GM12878 (cell line): ENCODE data around the gene ZKSCAN5. TPM values are rescaled to one million over a fixed set of nuclear protein-coding genes. Genes with fewer than 3 reads are reported as not detected.

ENCODE experiments used
- ATAC-seq: fragments of 200-7000 bp; cut with Tn5 transposase; 3 replicates; pipeline ENCODE4 v1.9.1; 2020; ENCODE audit warnings: mild to moderate bottlenecking, moderate library complexity
- BruUV-seq: library from RNA; stranded (reverse); fragments of 400-500 nt; replicated peaks from 2 replicates; lab custom pipeline; 2021; lab: Mats Ljungman, UMichigan
- CTCF ChIA-PET: fragments of 300-600 bp; sonication (Branson Sonifier 250); formaldehyde crosslinking; extraction: SDS; loops from one replicate; lab custom pipeline; 2021; ENCODE audit warnings: inconsistent platforms; lab: Yijun Ruan, JAX
- POLR2A ChIA-PET: fragments of 350-600 bp; formaldehyde crosslinking; extraction: SDS; loops from one replicate; lab custom pipeline; 2021; ENCODE audit warnings: inconsistent platforms; lab: Charles Lee
- RAD21 ChIA-PET: fragments of 300-600 bp; sonication (Branson Sonifier 250); formaldehyde crosslinking; loops from one replicate; lab custom pipeline; 2023; ENCODE audit warnings: antibody characterized with exemption; ENCODE audit not compliant: unreplicated experiment; lab: Charles Lee
- SMC1A ChIA-PET: fragments of 300-600 bp; sonication (Branson Sonifier 250); formaldehyde crosslinking; loops from one replicate; lab custom pipeline; 2023; ENCODE audit not compliant: unreplicated experiment, uncharacterized antibody; lab: Charles Lee
- DNase-seq: peaks from one replicate; pipeline ENCODE4 v3.0.0-alpha.2; 2011; ENCODE audit warnings: low read depth, low spot score
- FAIRE-seq: peaks from 3 replicates; lab custom pipeline; 2011; peaks lifted over from hg19 to GRCh38; lab: Jason Lieb, UNC
- H2AFZ ChIP-seq: 2 replicates; pipeline ENCODE4 v1.6.0; 2011; ENCODE audit warnings: low read depth, low read length, control low read depth; ENCODE audit not compliant: control insufficient read depth
- H3K27ac ChIP-seq: 2 replicates; pipeline ENCODE4 v1.5.1; 2011; ENCODE audit warnings: control low read depth; ENCODE audit not compliant: control insufficient read depth, insufficient read depth
- H3K27me3 ChIP-seq, 2 experiments: replicated peaks in 1 of 2; 2 replicates each; pipeline versions ENCODE4 v1.6.0 to v1.6.1; 2011; ENCODE audit warnings: low read length in 1 of 2; ENCODE audit not compliant: control insufficient read depth in 2 of 2, insufficient read depth in 2 of 2
- H3K36me3 ChIP-seq, 2 experiments: 2 replicates each; pipeline ENCODE4 v1.5.1; 2011; ENCODE audit warnings: low read length in 1 of 2; ENCODE audit not compliant: control insufficient read depth in 2 of 2, insufficient read depth in 2 of 2
- H3K4me1 ChIP-seq: 2 replicates; pipeline ENCODE4 v1.6.1; 2011; ENCODE audit warnings: mild to moderate bottlenecking, low read length, moderate library complexity, mixed read lengths; ENCODE audit not compliant: control insufficient read depth, insufficient read depth
- H3K4me2 ChIP-seq: 2 replicates; pipeline ENCODE4 v1.6.0; 2011; ENCODE audit warnings: control low read depth; ENCODE audit not compliant: control insufficient read depth, insufficient read depth
- H3K4me3 ChIP-seq: fragments of 200-600 bp; sonication (generic); 2 replicates; pipeline ENCODE4 v1.5.1; 2016
- H3K79me2 ChIP-seq: 2 replicates; pipeline ENCODE4 v1.6.0; 2011; ENCODE audit warnings: low read length; ENCODE audit not compliant: control insufficient read depth, insufficient read depth
- H3K9ac ChIP-seq: 2 replicates; pipeline ENCODE4 v1.8.0; 2011; ENCODE audit warnings: low read length, control low read depth, mixed read lengths; ENCODE audit not compliant: control insufficient read depth, insufficient read depth
- H3K9me3 ChIP-seq: replicated peaks from 3 replicates; pipeline ENCODE4 v1.5.1; 2011; ENCODE audit warnings: mild to moderate bottlenecking, low read length; ENCODE audit not compliant: control insufficient read depth, insufficient read depth
- H4K20me1 ChIP-seq: 2 replicates; pipeline ENCODE4 v1.6.0; 2011; ENCODE audit not compliant: control insufficient read depth, insufficient read depth
- ASH2L ChIP-seq: fragments of 300-600, 200-600 bp; sonication (generic); IDR thresholded peaks from 2 replicates; pipeline ENCODE4 v1.6.1; 2017; ENCODE audit warnings: low read depth, mild to moderate bottlenecking, borderline replicate concordance
- FOXM1 ChIP-seq: IDR thresholded peaks from 2 replicates; pipeline ENCODE4 v1.6.1; 2012; ENCODE audit warnings: low read depth, mild to moderate bottlenecking, inconsistent platforms, low read length, moderate library complexity
- GABPA ChIP-seq: IDR thresholded peaks from 2 replicates; pipeline ENCODE4 v1.6.1; 2014; ENCODE audit warnings: antibody characterized with exemption, low read depth, mild to moderate bottlenecking, inconsistent platforms
- KDM1A ChIP-seq: fragments of 200-600 bp; sonication (generic); IDR thresholded peaks from 2 replicates; pipeline ENCODE4 v1.6.1; 2016; ENCODE audit warnings: borderline replicate concordance
- MXI1 ChIP-seq: fragments of 150-350 bp; IDR thresholded peaks from 2 replicates; pipeline ENCODE4 v1.6.1; 2011; ENCODE audit warnings: low read depth, mild to moderate bottlenecking, inconsistent platforms, low read length, improper control_type of control experiment
- PAX8 ChIP-seq: fragments of 450-650 bp; IDR thresholded peaks from 2 replicates; pipeline ENCODE4 v1.6.1; 2017; ENCODE audit warnings: mild to moderate bottlenecking, moderate library complexity
- RCOR1 ChIP-seq: conservative IDR thresholded peaks from 2 replicates; pipeline ENCODE4 v1.6.1; 2012; ENCODE audit warnings: low read depth, low read length, improper control_type of control experiment
- SRF ChIP-seq, 2 experiments: IDR thresholded peaks; 2 replicates each; pipeline ENCODE4 v1.6.1; 2011; ENCODE audit warnings: low read depth in 2 of 2, low read length in 2 of 2, mild to moderate bottlenecking in 1 of 2, moderate library complexity in 1 of 2
- WRNIP1 ChIP-seq: IDR thresholded peaks from 2 replicates; pipeline ENCODE4 v1.6.1; 2011; ENCODE audit warnings: low read depth, low read length, improper control_type of control experiment, borderline replicate concordance
- ZNF217 ChIP-seq: fragments of 450-650 bp; IDR thresholded peaks from 2 replicates; pipeline ENCODE4 v1.6.1; 2017; ENCODE audit warnings: antibody characterized with exemption, mild to moderate bottlenecking
- WGBS: methylation state at CpG from one replicate; pipeline ENCODE4 v1.1.6; 2016; ENCODE audit warnings: low lambda C conversion rate; ENCODE audit not compliant: insufficient replicate concordance, insufficient coverage; ENCODE audit errors: missing lambda C conversion rate; 5-methylcytosine and 5-hydroxymethylcytosine counted together
- in situ Hi-C: fragments of 300-500 bp; cut with MboI; formaldehyde crosslinking; loops from 9 replicates; pipeline ENCODE4 v1.14.3; 2018; ENCODE audit warnings: mixed read lengths
- intact Hi-C: fragments of 100-400 bp; cut with micrococcal nuclease; formaldehyde crosslinking; loops from one replicate; pipeline ENCODE4 v1.14.2; 2022; ENCODE audit not compliant: unreplicated experiment
- polyA plus RNA-seq, 11 experiments: library from polyadenylated mRNA; depleted of rRNA in 4 of 11; unstranded in 6 of 11; stranded (reverse) in 5 of 11; fragments of >200 nt; fragmentation: Nextera tagmentation in 4 of 11; fragmentation: Illumina TruSeq in 1 of 11; extraction: Ambion mirVana in 4 of 11; extraction: Trizol in 1 of 11; gene quantifications; 1 replicate in 1 of 11; 2 replicates in 10 of 11; pipeline versions ENCODE4 v1.2.1 to v1.2.3, GENCODE V29; 2011 to 2016; ENCODE audit warnings: inconsistent platforms in 2 of 11, missing spikeins in 2 of 11, low read depth in 1 of 11
- total RNA-seq, 4 experiments: library from RNA; depleted of rRNA in 3 of 4; stranded (reverse); fragments of >200 nt in 3 of 4; fragmentation: Illumina TruSeq in 1 of 4; extraction: Trizol in 1 of 4; gene quantifications; 2 replicates each; pipeline versions ENCODE4 v1.2.1 to v1.2.3, GENCODE V29; 2013 to 2021
- TF ChIP-seq, protein P1 (sequence below): fragments of 450-650 bp; IDR thresholded peaks from 2 replicates; pipeline ENCODE4 v1.6.1; 2017; ENCODE audit warnings: mild to moderate bottlenecking, moderate library complexity
- TF ChIP-seq, protein P2 (sequence below): fragments of 450-650 bp; IDR thresholded peaks from 2 replicates; pipeline ENCODE4 v1.6.1; 2016; ENCODE audit warnings: mild to moderate bottlenecking

ZKSCAN5 gene
- total and polyA plus RNA-seq, 10 of the 15 experiments (the other 5 are each of a cell fraction or from before 2014, with no cell fraction given), result 2.5 to 10.1 (median 7.7) TPM

DNA sequence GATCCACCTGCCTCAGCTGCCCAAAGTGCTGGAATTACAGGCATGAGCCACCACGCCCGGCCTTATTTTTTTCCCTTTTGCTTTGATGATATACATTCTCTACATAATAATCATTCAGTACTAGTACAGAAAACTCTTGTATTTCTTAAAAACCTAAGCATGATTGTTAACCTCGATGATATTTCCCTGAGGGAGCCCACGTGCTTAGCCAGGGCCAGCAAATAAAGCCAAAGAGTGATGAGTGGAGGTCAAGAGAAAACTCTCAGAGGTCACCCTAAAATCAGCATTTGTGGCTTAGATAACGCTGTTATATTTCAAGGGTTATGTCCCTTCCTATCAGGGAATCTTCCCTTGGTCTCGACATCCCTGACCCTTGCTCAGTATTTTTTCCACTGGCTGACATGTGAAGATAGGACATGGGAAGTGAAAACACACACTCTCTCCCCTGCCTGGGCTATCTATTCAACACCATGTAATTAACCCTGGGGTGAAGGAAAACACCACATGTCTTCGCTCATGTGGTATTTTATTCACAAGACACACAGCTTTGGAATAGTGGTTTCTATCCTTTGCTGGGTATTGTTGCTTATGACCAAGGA is 34.9 kb downstream of the ZKSCAN5 start (continued):
- TF ChIP-seq, protein P1, sequence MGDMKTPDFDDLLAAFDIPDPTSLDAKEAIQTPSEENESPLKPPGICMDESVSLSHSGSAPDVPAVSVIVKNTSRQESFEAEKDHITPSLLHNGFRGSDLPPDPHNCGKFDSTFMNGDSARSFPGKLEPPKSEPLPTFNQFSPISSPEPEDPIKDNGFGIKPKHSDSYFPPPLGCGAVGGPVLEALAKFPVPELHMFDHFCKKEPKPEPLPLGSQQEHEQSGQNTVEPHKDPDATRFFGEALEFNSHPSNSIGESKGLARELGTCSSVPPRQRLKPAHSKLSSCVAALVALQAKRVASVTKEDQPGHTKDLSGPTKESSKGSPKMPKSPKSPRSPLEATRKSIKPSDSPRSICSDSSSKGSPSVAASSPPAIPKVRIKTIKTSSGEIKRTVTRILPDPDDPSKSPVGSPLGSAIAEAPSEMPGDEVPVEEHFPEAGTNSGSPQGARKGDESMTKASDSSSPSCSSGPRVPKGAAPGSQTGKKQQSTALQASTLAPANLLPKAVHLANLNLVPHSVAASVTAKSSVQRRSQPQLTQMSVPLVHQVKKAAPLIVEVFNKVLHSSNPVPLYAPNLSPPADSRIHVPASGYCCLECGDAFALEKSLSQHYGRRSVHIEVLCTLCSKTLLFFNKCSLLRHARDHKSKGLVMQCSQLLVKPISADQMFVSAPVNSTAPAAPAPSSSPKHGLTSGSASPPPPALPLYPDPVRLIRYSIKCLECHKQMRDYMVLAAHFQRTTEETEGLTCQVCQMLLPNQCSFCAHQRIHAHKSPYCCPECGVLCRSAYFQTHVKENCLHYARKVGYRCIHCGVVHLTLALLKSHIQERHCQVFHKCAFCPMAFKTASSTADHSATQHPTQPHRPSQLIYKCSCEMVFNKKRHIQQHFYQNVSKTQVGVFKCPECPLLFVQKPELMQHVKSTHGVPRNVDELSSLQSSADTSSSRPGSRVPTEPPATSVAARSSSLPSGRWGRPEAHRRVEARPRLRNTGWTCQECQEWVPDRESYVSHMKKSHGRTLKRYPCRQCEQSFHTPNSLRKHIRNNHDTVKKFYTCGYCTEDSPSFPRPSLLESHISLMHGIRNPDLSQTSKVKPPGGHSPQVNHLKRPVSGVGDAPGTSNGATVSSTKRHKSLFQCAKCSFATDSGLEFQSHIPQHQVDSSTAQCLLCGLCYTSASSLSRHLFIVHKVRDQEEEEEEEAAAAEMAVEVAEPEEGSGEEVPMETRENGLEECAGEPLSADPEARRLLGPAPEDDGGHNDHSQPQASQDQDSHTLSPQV, result no peak
- TF ChIP-seq FOXM1 (no peak), WRNIP1 (no peak), GABPA (no peak), ZNF217 (no peak), ASH2L (no peak), MXI1 (no peak)

DNA sequence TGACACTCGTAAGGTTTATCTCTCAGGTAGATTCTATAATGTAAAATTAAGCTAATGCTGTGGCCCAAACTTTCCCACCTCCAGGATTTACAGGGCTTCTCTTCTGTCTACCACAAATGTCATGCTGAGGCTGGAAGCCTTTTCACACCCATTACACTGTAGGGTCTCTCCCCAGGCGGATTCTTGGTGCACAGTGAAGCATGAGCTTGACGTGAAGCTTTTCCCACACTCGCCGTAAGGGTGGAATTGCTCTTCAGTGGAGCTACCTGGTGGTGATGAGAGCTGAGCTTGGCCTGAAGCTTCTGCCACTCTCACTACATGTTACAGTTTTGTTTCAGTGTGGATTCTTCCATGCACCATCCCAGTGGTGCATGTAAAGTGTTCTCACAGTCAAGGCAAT is 36.1 kb downstream of the ZKSCAN5 start:
- Histone ChIP-seq H3K79me2 (no peaks in the 10 kb centered on the region), H3K27ac (no peak overlapping the region), H3K36me3 (no peaks in the 10 kb centered on the region), H4K20me1 (no peaks in the 10 kb centered on the region), H2AFZ (no peak overlapping the region), H3K4me3 (no peak overlapping the region), H3K4me2 (no peak overlapping the region), H3K9ac (no peak overlapping the region), H3K27me3 (no peaks in the 10 kb centered on the region), H3K9me3 (peaks cover 6% of the 10 kb centered on the region; the same call in 2 of the 3 replicates), H3K4me1 (no peaks in the 10 kb centered on the region)
- in situ Hi-C loops, result no loop called here
- BruUV-seq, result no TSS peak
- no peak for TF ChIP-seq RCOR1
- TF ChIP-seq PAX8, result no peak
- TF ChIP-seq SRF (IDR thresholded peaks at IDR 0.05; ENCODE audit: low read depth in 2 of 2, low read length in 2 of 2), result no peak
- TF ChIP-seq, protein P2, sequence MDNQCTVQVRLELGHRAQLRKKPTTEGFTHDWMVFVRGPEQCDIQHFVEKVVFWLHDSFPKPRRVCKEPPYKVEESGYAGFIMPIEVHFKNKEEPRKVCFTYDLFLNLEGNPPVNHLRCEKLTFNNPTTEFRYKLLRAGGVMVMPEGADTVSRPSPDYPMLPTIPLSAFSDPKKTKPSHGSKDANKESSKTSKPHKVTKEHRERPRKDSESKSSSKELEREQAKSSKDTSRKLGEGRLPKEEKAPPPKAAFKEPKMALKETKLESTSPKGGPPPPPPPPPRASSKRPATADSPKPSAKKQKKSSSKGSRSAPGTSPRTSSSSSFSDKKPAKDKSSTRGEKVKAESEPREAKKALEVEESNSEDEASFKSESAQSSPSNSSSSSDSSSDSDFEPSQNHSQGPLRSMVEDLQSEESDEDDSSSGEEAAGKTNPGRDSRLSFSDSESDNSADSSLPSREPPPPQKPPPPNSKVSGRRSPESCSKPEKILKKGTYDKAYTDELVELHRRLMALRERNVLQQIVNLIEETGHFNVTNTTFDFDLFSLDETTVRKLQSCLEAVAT, result no peak
- no peak for TF ChIP-seq KDM1A
- ChIA-PET RAD21 (no interaction called here), SMC1A (interaction anchor here (1.2 kb wide), 1 partner anchor 75 kb away, joined by 3 read pairs; no protein-coding TSS in a partner anchor), POLR2A (interaction anchor here (0.6 kb wide), 1 partner anchor 73 kb away, joined by 3 read pairs; no protein-coding TSS in a partner anchor), CTCF (interaction anchor here (0.7 kb wide), 1 partner anchor 21 kb away, joined by 3 read pairs; no protein-coding TSS in a partner anchor)
- ATAC-seq (no peak), FAIRE-seq (no peak), DNase-seq (no peak)
- WGBS, result 87% methylated on average over 5 of the region's 5 CpGs
- intact Hi-C loops, result no loop called here
